ENCODE data around the gene COL23A1.
"Not testable (repeated sequence)": the region's sequence is repeated elsewhere in the genome, so short reads cannot be mapped to it uniquely, and the experiment has no call there.

Gene COL23A1

GRCh38 chr5:178231539-178232123 lies 358.6 kb downstream of the COL23A1 start:
- peaks cover 40% of the 10 kb centered on the region for H3K79me2 ChIP-seq (ENCODE audit: low read length)
- peaks cover 10% of the 10 kb centered on the region for H4K20me1 ChIP-seq (ENCODE audit: insufficient read depth, low read length)
- H3K36me3 ChIP-seq (replicated peaks; ENCODE audit: low read depth, low read length), result peaks cover 44% of the 10 kb centered on the region
- H3K27me3 ChIP-seq (ENCODE audit: low read depth, low read length), result no peaks in the 10 kb centered on the region
- H3K27ac ChIP-seq (ENCODE audit: low read length), result peak overlapping the region; percentile 84
- peak overlapping the region; percentile 99 for H3K9ac ChIP-seq (ENCODE audit: low read length)
- no peaks in the 10 kb centered on the region for H3K9me3 ChIP-seq (ENCODE audit: insufficient read depth, low read length)
- H2AFZ ChIP-seq (ENCODE audit: low read depth, low read length), result no peak overlapping the region
- peak overlapping the region; percentile 99 for H3K4me3 ChIP-seq (ENCODE audit: low read length)
- no peak for TF ChIP-seq EZH2phosphoT487 (IDR thresholded peaks at IDR 0.05; ENCODE audit: low read depth)
- no peak for TF ChIP-seq CTCF (IDR thresholded peaks at IDR 0.05; ENCODE audit: low read depth, low read length)
- peaks cover 21% of the 10 kb centered on the region for H3K4me1 ChIP-seq (ENCODE audit: low read length)
- peak overlapping the region; percentile 91 for H3K4me2 ChIP-seq (ENCODE audit: low read length)

GRCh38 chr5:178230879-178231538 lies 359.2 kb downstream of the COL23A1 start:
- Histone ChIP-seq H3K4me2 (ENCODE audit: low read length) (peak overlapping the region; percentile 91), H3K79me2 (ENCODE audit: low read length) (peaks cover 40% of the 10 kb centered on the region), H3K9ac (ENCODE audit: low read length) (peak overlapping the region; percentile 99), H3K27me3 (ENCODE audit: low read depth, low read length) (no peaks in the 10 kb centered on the region), H3K4me1 (ENCODE audit: low read length) (peaks cover 21% of the 10 kb centered on the region), H4K20me1 (ENCODE audit: insufficient read depth, low read length) (peaks cover 10% of the 10 kb centered on the region), H3K4me3 (ENCODE audit: low read length) (peak overlapping the region; percentile 99), H2AFZ (ENCODE audit: low read depth, low read length) (no peak overlapping the region), H3K36me3 (replicated peaks; ENCODE audit: low read depth, low read length) (peaks cover 47% of the 10 kb centered on the region), H3K27ac (ENCODE audit: low read length) (no peak overlapping the region), H3K9me3 (ENCODE audit: insufficient read depth, low read length) (no peaks in the 10 kb centered on the region)
- TF ChIP-seq EZH2phosphoT487 (IDR thresholded peaks at IDR 0.05; ENCODE audit: low read depth), result no peak
- no peak for TF ChIP-seq CTCF (IDR thresholded peaks at IDR 0.05; ENCODE audit: low read depth, low read length)

- peaks cover 20% of the 10 kb centered on the region for H3K4me1 ChIP-seq (ENCODE audit: low read length)
- H3K9ac ChIP-seq (ENCODE audit: low read length), result no peak overlapping the region
- peaks cover 13% of the 10 kb centered on the region for H4K20me1 ChIP-seq (ENCODE audit: insufficient read depth, low read length)
- TF ChIP-seq EZH2phosphoT487 (IDR thresholded peaks at IDR 0.05; ENCODE audit: low read depth), result no peak
- TF ChIP-seq CTCF (IDR thresholded peaks at IDR 0.05; ENCODE audit: low read depth, low read length), result no peak
- no peak overlapping the region for H2AFZ ChIP-seq (ENCODE audit: low read depth, low read length)
- no peaks in the 10 kb centered on the region for H3K9me3 ChIP-seq (ENCODE audit: insufficient read depth, low read length)
- H3K27ac ChIP-seq (ENCODE audit: low read length), result no peak overlapping the region
- H3K79me2 ChIP-seq (ENCODE audit: low read length), result peaks cover 40% of the 10 kb centered on the region
- no peak overlapping the region for H3K4me3 ChIP-seq (ENCODE audit: low read length)
- H3K36me3 ChIP-seq (replicated peaks; ENCODE audit: low read depth, low read length), result peaks cover 51% of the 10 kb centered on the region
- no peak overlapping the region for H3K4me2 ChIP-seq (ENCODE audit: low read length)
- no peaks in the 10 kb centered on the region for H3K27me3 ChIP-seq (ENCODE audit: low read depth, low read length)
Observed at GRCh38 chr5:178229861-178230260, 360.3 kb downstream of the COL23A1 start.

- Histone ChIP-seq H3K79me2 (ENCODE audit: low read length) (peaks cover 40% of the 10 kb centered on the region), H3K36me3 (replicated peaks; ENCODE audit: low read depth, low read length) (peaks cover 52% of the 10 kb centered on the region), H4K20me1 (ENCODE audit: insufficient read depth, low read length) (peaks cover 13% of the 10 kb centered on the region), H3K4me1 (ENCODE audit: low read length) (peaks cover 16% of the 10 kb centered on the region)
- H3K9me3 ChIP-seq (ENCODE audit: insufficient read depth, low read length); H3K9ac ChIP-seq (ENCODE audit: low read length); H3K4me2 ChIP-seq (ENCODE audit: low read length); H2AFZ ChIP-seq (ENCODE audit: low read depth, low read length); H3K4me3 ChIP-seq (ENCODE audit: low read length); H3K27ac ChIP-seq (ENCODE audit: low read length); H3K27me3 ChIP-seq (ENCODE audit: low read depth, low read length): not testable (repeated sequence)
Observed at GRCh38 chr5:178229111-178229510, 361.1 kb downstream of the COL23A1 start.

Measured in OCI-LY3 (cell line).